Measurements from ENCODE around the gene PKP3. TPM values are rescaled to one million over a fixed set of nuclear protein-coding genes. Genes with fewer than 3 reads are reported as not detected.
A peak's percentile ranks its signal among the peaks of the same experiment; 100 is the strongest.
"Not testable (repeated sequence)": the region's sequence is repeated elsewhere in the genome, so short reads cannot be mapped to it uniquely, and the experiment has no call there.

Gene PKP3
- total RNA-seq, 1 donor from 2014 or later, result 0.32 TPM

GRCh38 chr11:389369-389768 is 4.6 kb upstream of the PKP3 start:
- DNase-seq (ENCODE audit: missing footprints); intact Hi-C loops (cut with DNase I); ATAC-seq: not testable (repeated sequence)

- no peak for DNase-seq (ENCODE audit: missing footprints)
- no peak for ATAC-seq
- intact Hi-C loops (cut with DNase I), result no loop called here
These were observed 3.8 kb upstream of the PKP3 start for GRCh38 chr11:390175-390574.

- peak; percentile 52 for DNase-seq (ENCODE audit: missing footprints)
- intact Hi-C loops (cut with DNase I), result no loop called here
- ATAC-seq, result no peak
These were observed 2.6 kb upstream of the PKP3 start for GRCh38 chr11:391117-392017.

GRCh38 chr11:392102-392777 is 1.8 kb upstream of the PKP3 start:
- intact Hi-C loops (cut with DNase I), result no loop called here
- ATAC-seq (no peak), DNase-seq (ENCODE audit: missing footprints) (peak; percentile 57)

GRCh38 chr11:393219-394033 is 583 bp upstream of the PKP3 start:
- DNase-seq (ENCODE audit: missing footprints), result no peak
- no peak for ATAC-seq
- intact Hi-C loops (cut with DNase I), result no loop called here

- intact Hi-C loops (cut with DNase I), result no loop called here
- DNase-seq (ENCODE audit: missing footprints), result no peak
- no peak for ATAC-seq
These were observed 1.0 kb downstream of the PKP3 start for GRCh38 chr11:394858-395655.

- ATAC-seq (no peak), DNase-seq (ENCODE audit: missing footprints) (no peak)
- intact Hi-C loops (cut with DNase I), result no loop called here
These were observed 1.9 kb downstream of the PKP3 start for GRCh38 chr11:395866-396265.

GRCh38 chr11:396511-396947 is 2.5 kb downstream of the PKP3 start:
- DNase-seq (ENCODE audit: missing footprints) (no peak), ATAC-seq (peak; percentile 26)
- intact Hi-C loops (cut with DNase I), result no loop called here

GRCh38 chr11:396948-397548 is 3.0 kb downstream of the PKP3 start:
- DNase-seq (ENCODE audit: missing footprints), result peak; percentile 74
- intact Hi-C loops (cut with DNase I), result no loop called here
- peak; percentile 73 for ATAC-seq

- intact Hi-C loops (cut with DNase I), result no loop called here
- ATAC-seq (no peak), DNase-seq (ENCODE audit: missing footprints) (peak; percentile 53)
These were observed 4.8 kb downstream of the PKP3 start for GRCh38 chr11:398826-399225.

- intact Hi-C loops (cut with DNase I), result no loop called here
- DNase-seq (ENCODE audit: missing footprints) (peak; percentile 35), ATAC-seq (no peak)
These were observed 5.8 kb downstream of the PKP3 start for GRCh38 chr11:399731-400211.

- DNase-seq (ENCODE audit: missing footprints), result peak; percentile 46
- ATAC-seq, result no peak
- intact Hi-C loops (cut with DNase I), result no loop called here
These were observed 6.3 kb downstream of the PKP3 start for GRCh38 chr11:400241-400689.

- DNase-seq (ENCODE audit: missing footprints), result not testable (repeated sequence)
These were observed 7.2 kb downstream of the PKP3 start for GRCh38 chr11:401196-401595.

GRCh38 chr11:403021-403760 is 9.2 kb downstream of the PKP3 start:
- ATAC-seq (no peak), DNase-seq (ENCODE audit: missing footprints) (peak; percentile 18)
- intact Hi-C loops (cut with DNase I), result no loop called here

More at GRCh38 chr11:401196-401595, 7.2 kb downstream of the PKP3 start:
- intact Hi-C loops (cut with DNase I); ATAC-seq: not testable (repeated sequence)

GRCh38 chr11:403761-404431 is 9.9 kb downstream of the PKP3 start:
- intact Hi-C loops (cut with DNase I), result no loop called here

GRCh38 chr11:404551-405264 is 10.7 kb downstream of the PKP3 start:
- intact Hi-C loops (cut with DNase I), result loop anchor here (5.0 kb wide), 1 partner anchor 113 kb away; no protein-coding TSS in a partner anchor
- ATAC-seq (no peak), DNase-seq (ENCODE audit: missing footprints) (peak; percentile 32)

More at GRCh38 chr11:403761-404431, 9.9 kb downstream of the PKP3 start:
- ATAC-seq (no peak), DNase-seq (ENCODE audit: missing footprints) (peak; percentile 63)
